Measurements from ENCODE around the gene PDHB. TPM values are rescaled to one million over a fixed set of nuclear protein-coding genes. Genes with fewer than 3 reads are reported as not detected.

The PDHB gene
- total RNA-seq, 2 experiments from 2014 or later: 60.8 to 86.6 TPM

- peaks cover 19% of the 10 kb centered on the region; the same call in 1 of the 2 replicates for H3K79me2 ChIP-seq (ENCODE audit: insufficient read depth, low read depth, low read length)
Observed at GRCh38 chr3:58386626-58387365, 46.8 kb downstream of the PDHB start.

GRCh38 chr3:58384381-58385090 is 49.1 kb downstream of the PDHB start:
- CTCF ChIA-PET (ENCODE audit: unreplicated experiment): no interaction called here

More at GRCh38 chr3:58386626-58387365, 46.8 kb downstream of the PDHB start:
- DNase-seq (ENCODE audit: low spot score): no peak
- Histone ChIP-seq H4K20me1 (ENCODE audit: insufficient read depth, low read length) (peaks cover 17% of the 10 kb centered on the region; the same call in 1 of the 2 replicates), H3K27ac (ENCODE audit: low read depth, low read length, poor library complexity, severe bottlenecking) (peak overlapping the region; percentile 35), H3K36me3 (ENCODE audit: insufficient read depth, low read length) (peaks cover 91% of the 10 kb centered on the region), H3K9me3 (ENCODE audit: low read length) (no peaks in the 10 kb centered on the region), H3K9me2 (ENCODE audit: insufficient read depth, low read length) (no peaks in the 10 kb centered on the region), H3K4me1 (ENCODE audit: insufficient read depth, low read length, poor library complexity, severe bottlenecking) (peaks cover 43% of the 10 kb centered on the region), H2AFZ (ENCODE audit: low read length) (no peak overlapping the region), H3K4me2 (ENCODE audit: low read length) (no peak overlapping the region; the same call in 1 of the 2 replicates), H3K4me3 (ENCODE audit: low read depth, low read length, poor library complexity, severe bottlenecking) (no peak overlapping the region)
- ChIA-PET POLR2A (interaction anchor here (1.4 kb wide), 1 partner anchor 9 kb away, joined by 4 read pairs; no protein-coding TSS in a partner anchor), CTCF (ENCODE audit: unreplicated experiment) (no interaction called here)
- TF ChIP-seq EZH2phosphoT487 (IDR thresholded peaks at IDR 0.05; ENCODE audit: borderline replicate concordance, low read depth, low read length) (no peak), CTCF (conservative IDR thresholded peaks at IDR 0.05; ENCODE audit: low read length) (no peak)
- BruUV-seq (replicated peaks): no TSS peak
- intact Hi-C loops (cut with micrococcal nuclease; ENCODE audit: unreplicated experiment): no loop called here

More at GRCh38 chr3:58384381-58385090, 49.1 kb downstream of the PDHB start:
- Histone ChIP-seq H3K79me2 (ENCODE audit: insufficient read depth, low read depth, low read length) (peaks cover 17% of the 10 kb centered on the region; the same call in 1 of the 2 replicates), H3K27ac (ENCODE audit: low read depth, low read length, poor library complexity, severe bottlenecking) (peak overlapping the region; percentile 38), H2AFZ (ENCODE audit: low read length) (no peak overlapping the region), H3K9me3 (ENCODE audit: low read length) (no peaks in the 10 kb centered on the region), H3K9me2 (ENCODE audit: insufficient read depth, low read length) (no peaks in the 10 kb centered on the region), H3K4me3 (ENCODE audit: low read depth, low read length, poor library complexity, severe bottlenecking) (no peak overlapping the region), H3K4me1 (ENCODE audit: insufficient read depth, low read length, poor library complexity, severe bottlenecking) (peaks cover 43% of the 10 kb centered on the region), H4K20me1 (ENCODE audit: insufficient read depth, low read length) (peaks cover 17% of the 10 kb centered on the region; the same call in 1 of the 2 replicates), H3K36me3 (ENCODE audit: insufficient read depth, low read length) (peaks cover 83% of the 10 kb centered on the region), H3K4me2 (ENCODE audit: low read length) (no peak overlapping the region; the same call in 1 of the 2 replicates)
- TF ChIP-seq CTCF (conservative IDR thresholded peaks at IDR 0.05; ENCODE audit: low read length) (no peak), EZH2phosphoT487 (IDR thresholded peaks at IDR 0.05; ENCODE audit: borderline replicate concordance, low read depth, low read length) (no peak)
- intact Hi-C loops (cut with micrococcal nuclease; ENCODE audit: unreplicated experiment): no loop called here
- no TSS peak for BruUV-seq (replicated peaks)
- POLR2A ChIA-PET: interaction anchor here (1.3 kb wide), 1 partner anchor 44 kb away, joined by 6 read pairs; no protein-coding TSS in a partner anchor
- peak; percentile 11 for DNase-seq (ENCODE audit: low spot score)
